HG03175 (cell line): ENCODE results near the gene SELPLG.
"Not testable (repeated sequence)": the region's sequence is repeated elsewhere in the genome, so short reads cannot be mapped to it uniquely, and the experiment has no call there.

Experiments used
- ATAC-seq: cut with Tn5 transposase; IDR thresholded peaks from one replicate; pipeline ENCODE4 v1.9.1; 2021; ENCODE audit warnings: mild to moderate bottlenecking, moderate library complexity; ENCODE audit not compliant: unreplicated experiment

SELPLG gene

GRCh38 chr12:108592033-108592909, 41.4 kb downstream of the SELPLG start:
- no peak for ATAC-seq

- no peak for ATAC-seq
Measured at GRCh38 chr12:108591267-108591980, 42.3 kb downstream of the SELPLG start.

GRCh38 chr12:108590463-108590862, 43.2 kb downstream of the SELPLG start:
- ATAC-seq = not testable (repeated sequence)

- no peak for ATAC-seq
Measured at GRCh38 chr12:108589840-108590229, 43.9 kb downstream of the SELPLG start.

- no peak for ATAC-seq
Measured at GRCh38 chr12:108589028-108589839, 44.5 kb downstream of the SELPLG start.

- no peak for ATAC-seq
Measured at GRCh38 chr12:108587826-108588225, 45.9 kb downstream of the SELPLG start.

- ATAC-seq = no peak
Measured at GRCh38 chr12:108586306-108586705, 47.4 kb downstream of the SELPLG start.

- no peak for ATAC-seq
Measured at GRCh38 chr12:108585864-108586263, 47.8 kb downstream of the SELPLG start.

- no peak for ATAC-seq
Measured at GRCh38 chr12:108584456-108585065, 49.1 kb downstream of the SELPLG start.

- no peak for ATAC-seq
Measured at GRCh38 chr12:108583991-108584390, 49.7 kb downstream of the SELPLG start.

- no peak for ATAC-seq
Measured at GRCh38 chr12:108582978-108583770, 50.5 kb downstream of the SELPLG start.

GRCh38 chr12:108582509-108582908, 51.2 kb downstream of the SELPLG start:
- ATAC-seq = no peak

- no peak for ATAC-seq
Measured at GRCh38 chr12:108581311-108582227, 52.1 kb downstream of the SELPLG start.

- no peak for ATAC-seq
Measured at GRCh38 chr12:108580531-108580930, 53.2 kb downstream of the SELPLG start.

GRCh38 chr12:108578813-108579212, 54.9 kb downstream of the SELPLG start:
- ATAC-seq = no peak

GRCh38 chr12:108578264-108578663, 55.4 kb downstream of the SELPLG start:
- no peak for ATAC-seq

- ATAC-seq = no peak
Measured at GRCh38 chr12:108577458-108577857, 56.2 kb downstream of the SELPLG start.

- ATAC-seq = no peak
Measured at GRCh38 chr12:108576660-108577234, 56.9 kb downstream of the SELPLG start.
